NK-92 treated with Interleukin-12 subunit alpha and Interleukin-12 subunit beta, amount 100 ng/mL, for 24 hours (cell line): ENCODE data around the gene PTPRN2.

Experiments
- DNase-seq: peaks from one replicate; lab custom pipeline; 2025; lab: John Stamatoyannopoulos, UW

Gene PTPRN2

DNA sequence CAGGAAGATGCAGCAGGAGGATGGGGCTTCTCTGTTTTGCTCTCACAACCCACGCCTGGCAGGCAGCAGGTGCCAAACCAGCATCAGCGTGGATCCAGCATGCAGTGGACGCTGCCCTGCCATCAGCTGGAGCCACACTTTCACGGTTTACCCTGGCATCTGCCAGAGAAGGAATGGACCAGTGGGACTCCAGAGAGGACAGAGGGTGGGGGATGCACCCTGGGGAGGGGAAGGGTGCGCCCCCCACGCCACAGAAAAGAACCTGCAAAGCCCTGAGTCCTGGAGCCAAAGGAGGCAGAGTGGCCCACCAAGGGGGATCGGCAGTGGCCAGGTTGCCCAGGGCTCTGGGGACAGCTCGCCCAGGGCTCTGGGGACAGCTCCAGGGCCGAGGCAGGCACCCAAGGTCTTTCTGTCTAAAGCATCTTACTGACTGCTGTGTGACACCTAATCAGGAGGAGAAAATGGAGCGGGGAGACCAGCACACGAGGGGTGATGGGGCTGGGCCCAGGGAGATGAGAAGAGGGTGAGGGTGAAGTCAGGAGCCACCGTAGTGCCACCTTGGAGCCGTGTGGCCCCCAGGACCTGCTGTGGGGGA, 1025.7 kb downstream of the PTPRN2 start:
- no peak for DNase-seq

- no peak for DNase-seq
Observed at GRCh38 chr7:157561523-157561785, 1026.2 kb downstream of the PTPRN2 start.

- DNase-seq = no peak
Observed at GRCh38 chr7:157560710-157561522, 1026.7 kb downstream of the PTPRN2 start.

- DNase-seq = no peak
Observed at GRCh38 chr7:157560258-157560654, 1027.4 kb downstream of the PTPRN2 start.

- no peak for DNase-seq
Observed at GRCh38 chr7:157559596-157560257, 1027.9 kb downstream of the PTPRN2 start.

GRCh38 chr7:157558875-157559595, 1028.6 kb downstream of the PTPRN2 start:
- DNase-seq = no peak

GRCh38 chr7:157558516-157558874, 1029.1 kb downstream of the PTPRN2 start:
- DNase-seq = no peak

- DNase-seq = no peak
Observed at GRCh38 chr7:157558061-157558460, 1029.6 kb downstream of the PTPRN2 start.

DNA sequence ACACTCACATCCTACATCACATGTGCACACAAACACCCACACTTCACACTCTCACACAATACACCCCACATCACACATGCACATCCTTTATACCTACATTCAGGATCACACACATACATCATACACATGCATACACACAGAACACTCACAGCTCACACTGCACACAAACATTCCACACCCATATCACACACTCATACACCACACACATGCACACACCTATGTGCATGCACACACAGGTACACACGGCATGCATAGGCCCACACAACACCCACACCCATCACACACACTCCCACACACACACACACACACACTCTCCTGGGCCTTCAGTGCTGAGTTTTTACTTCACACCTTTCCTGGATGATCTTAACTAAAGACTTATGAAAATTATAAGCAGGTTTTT, 1030.4 kb downstream of the PTPRN2 start:
- DNase-seq = no peak

DNA sequence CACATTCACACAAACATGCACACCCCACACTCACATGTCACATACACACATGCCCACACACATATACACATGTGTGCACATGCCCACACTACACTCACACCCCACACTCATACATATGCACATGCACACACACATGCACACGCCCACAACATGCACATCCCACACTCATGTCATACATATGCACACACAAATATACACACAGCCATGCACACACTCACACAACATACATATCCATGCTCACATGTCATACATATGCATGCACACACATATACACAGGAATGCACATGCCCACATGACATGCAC, 1031.0 kb downstream of the PTPRN2 start:
- no peak for DNase-seq

GRCh38 chr7:157555944-157556641, 1031.5 kb downstream of the PTPRN2 start:
- DNase-seq = no peak

DNA sequence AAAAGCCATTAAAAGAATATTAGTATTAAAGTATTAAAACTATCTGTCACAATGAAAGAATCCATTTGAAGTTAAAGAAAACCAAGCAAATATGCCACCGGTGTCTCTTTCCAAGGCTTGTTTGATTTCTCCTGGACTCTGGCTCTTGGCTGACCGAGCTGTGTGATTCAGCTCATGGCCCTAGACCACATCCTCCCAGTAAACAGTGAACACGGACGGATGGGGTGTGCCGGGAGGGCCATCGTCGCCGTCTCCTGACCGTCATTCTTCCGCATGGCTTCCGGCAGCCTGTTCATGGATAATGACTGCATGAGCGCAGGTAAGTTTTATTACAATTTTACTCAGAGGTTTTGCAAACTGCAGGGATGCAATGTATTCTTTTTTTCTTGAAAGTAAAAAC, 1032.3 kb downstream of the PTPRN2 start:
- DNase-seq = no peak

GRCh38 chr7:157554393-157555238, 1033.0 kb downstream of the PTPRN2 start:
- no peak for DNase-seq

- no peak for DNase-seq
Observed at GRCh38 chr7:157553256-157553655, 1034.4 kb downstream of the PTPRN2 start.

DNA sequence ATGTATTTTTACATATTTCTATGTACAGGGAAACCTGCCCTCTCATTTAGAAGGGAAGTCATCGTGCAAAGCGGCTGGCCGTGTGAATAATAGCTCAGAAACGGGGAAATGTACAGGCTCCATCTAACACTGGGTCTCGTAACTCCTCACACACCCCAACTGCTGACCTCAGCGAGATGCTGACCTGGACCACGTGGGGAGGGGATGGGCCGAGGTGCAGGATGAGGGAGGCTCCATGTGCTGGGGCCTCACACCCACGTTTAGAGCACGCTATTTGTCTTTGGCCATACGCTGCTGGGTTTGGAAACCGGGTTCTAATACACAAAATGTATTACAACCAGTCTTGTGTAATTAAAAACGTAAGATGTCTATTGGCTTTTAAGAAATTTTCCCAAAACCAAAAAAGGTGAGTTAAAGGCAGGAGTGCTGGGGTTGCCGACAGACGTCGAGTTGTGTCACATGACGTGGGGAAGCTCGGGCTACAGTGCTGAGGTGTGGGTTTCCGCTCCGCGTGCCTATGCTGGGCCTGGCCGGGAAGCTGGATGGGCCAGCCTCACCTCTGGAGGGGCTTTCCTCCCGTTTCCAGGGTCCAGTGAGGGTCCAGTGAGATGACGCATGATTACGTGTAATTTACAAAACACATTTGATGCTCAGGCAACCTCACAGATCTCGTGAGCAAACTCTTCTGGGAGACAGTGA, 1035.2 kb downstream of the PTPRN2 start:
- DNase-seq = no peak

DNA sequence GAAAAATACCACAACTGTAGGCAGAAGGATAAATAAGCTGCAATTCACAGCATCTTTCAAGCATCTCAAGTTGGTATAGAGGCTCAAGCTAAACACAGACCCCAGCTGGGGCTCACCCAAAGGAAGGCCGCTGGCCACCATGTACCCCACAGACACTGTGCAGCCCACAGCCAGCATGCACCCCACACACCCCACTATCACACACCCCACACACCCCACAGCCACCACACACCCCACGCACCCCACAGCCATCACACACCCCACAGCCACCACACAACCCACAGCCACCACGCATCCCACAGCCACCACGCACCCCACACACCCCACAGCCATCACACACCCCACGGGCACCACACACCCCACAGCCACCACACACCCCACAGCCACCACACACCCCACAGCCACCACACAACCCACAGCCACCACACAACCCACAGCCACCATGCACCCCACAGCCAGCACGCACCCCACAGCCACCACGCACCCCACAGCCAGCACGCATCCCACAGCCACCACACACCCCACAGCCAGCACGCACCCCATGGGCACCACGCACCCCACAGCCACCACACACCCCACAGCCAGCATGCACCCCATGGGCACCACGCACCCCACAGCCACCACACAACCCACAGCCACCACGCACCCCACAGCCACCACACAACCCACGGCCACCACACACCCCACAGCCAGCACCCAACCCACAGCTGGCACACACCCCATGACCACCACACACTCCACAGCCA, 1036.1 kb downstream of the PTPRN2 start:
- DNase-seq = no peak

DNA sequence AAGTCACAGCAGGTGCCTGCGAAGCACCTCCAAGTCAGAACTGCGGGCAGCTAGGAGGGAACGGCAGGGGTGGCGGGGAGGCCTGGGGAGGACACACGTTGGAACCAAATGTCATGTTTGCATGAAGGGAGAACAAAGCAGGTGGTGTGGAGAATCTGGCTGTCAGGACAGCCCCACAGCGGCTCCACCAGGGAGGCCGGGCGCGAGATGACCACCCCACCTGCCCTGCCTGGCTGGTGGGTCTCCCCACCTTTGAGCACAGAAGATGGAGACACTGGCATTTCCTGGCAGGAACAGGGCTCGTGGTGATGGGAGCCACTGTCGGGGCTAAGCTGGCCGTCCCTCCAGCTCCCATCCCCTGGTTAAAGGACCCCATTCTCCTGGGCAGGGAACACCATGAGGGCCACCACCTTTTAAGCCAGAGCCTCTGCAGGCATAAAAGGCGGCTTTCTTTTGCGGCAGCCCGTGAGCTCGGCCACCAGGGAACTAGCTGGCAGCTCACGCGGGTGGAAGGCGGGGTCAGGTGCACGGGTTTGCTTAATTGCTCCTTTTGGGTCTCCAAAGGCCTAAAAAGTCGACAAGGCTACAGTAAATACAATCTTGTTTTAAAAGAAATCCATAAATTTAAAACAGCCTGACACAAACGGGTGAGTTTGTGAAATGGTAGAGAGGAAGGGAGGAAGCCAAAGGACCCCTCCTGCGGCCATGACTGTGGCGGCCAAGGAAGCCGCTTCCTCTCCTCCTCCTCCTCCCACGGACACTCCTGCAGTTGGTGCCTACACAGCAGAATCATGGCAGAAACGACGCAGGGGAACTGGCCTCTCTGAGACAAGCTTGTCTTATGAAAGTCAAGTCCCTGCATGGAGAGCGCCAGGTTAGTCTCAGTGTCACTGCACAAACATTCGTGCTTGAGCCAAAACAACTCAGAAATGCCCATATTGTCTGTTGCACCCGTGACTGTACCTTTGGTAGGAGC, 1037.0 kb downstream of the PTPRN2 start:
- DNase-seq = no peak

GRCh38 chr7:157549612-157550299, 1037.9 kb downstream of the PTPRN2 start:
- DNase-seq = no peak
